Measurements from ENCODE around the gene ADCY4. TPM values are rescaled to one million over a fixed set of nuclear protein-coding genes. Genes with fewer than 3 reads are reported as not detected.

ADCY4 gene
- total RNA-seq, 4 donors from 2014 or later, result 13.3 to 40.5 (median 22.6) TPM

GRCh38 chr14:24286996-24287395, 47.9 kb downstream of the ADCY4 start:
- no peak for ATAC-seq
- Histone ChIP-seq H3K27me3 (no peaks in the 10 kb centered on the region), H3K36me3 (peaks cover 0 to 29% of the 10 kb centered on the region in 2 donors), H3K4me1 (no peaks in the 10 kb centered on the region), H3K9me3 (no peaks in the 10 kb centered on the region), H3K4me3 (no peak overlapping the region), H3K27ac (no peak overlapping the region)
- TF ChIP-seq POLR2AphosphoS5 (IDR thresholded peaks at IDR 0.05) (no peak), POLR2A (IDR thresholded peaks at IDR 0.05) (no peak), EP300 (IDR thresholded peaks at IDR 0.05) (no peak)
- TF ChIP-seq, protein P1, sequence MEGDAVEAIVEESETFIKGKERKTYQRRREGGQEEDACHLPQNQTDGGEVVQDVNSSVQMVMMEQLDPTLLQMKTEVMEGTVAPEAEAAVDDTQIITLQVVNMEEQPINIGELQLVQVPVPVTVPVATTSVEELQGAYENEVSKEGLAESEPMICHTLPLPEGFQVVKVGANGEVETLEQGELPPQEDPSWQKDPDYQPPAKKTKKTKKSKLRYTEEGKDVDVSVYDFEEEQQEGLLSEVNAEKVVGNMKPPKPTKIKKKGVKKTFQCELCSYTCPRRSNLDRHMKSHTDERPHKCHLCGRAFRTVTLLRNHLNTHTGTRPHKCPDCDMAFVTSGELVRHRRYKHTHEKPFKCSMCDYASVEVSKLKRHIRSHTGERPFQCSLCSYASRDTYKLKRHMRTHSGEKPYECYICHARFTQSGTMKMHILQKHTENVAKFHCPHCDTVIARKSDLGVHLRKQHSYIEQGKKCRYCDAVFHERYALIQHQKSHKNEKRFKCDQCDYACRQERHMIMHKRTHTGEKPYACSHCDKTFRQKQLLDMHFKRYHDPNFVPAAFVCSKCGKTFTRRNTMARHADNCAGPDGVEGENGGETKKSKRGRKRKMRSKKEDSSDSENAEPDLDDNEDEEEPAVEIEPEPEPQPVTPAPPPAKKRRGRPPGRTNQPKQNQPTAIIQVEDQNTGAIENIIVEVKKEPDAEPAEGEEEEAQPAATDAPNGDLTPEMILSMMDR (IDR thresholded peaks at IDR 0.05), result no peak
- 90 to 100% methylated on average over 2 of the region's 5 CpGs for WGBS, 2 donors (ENCODE audit: low coverage in 1 of 2)

DNA sequence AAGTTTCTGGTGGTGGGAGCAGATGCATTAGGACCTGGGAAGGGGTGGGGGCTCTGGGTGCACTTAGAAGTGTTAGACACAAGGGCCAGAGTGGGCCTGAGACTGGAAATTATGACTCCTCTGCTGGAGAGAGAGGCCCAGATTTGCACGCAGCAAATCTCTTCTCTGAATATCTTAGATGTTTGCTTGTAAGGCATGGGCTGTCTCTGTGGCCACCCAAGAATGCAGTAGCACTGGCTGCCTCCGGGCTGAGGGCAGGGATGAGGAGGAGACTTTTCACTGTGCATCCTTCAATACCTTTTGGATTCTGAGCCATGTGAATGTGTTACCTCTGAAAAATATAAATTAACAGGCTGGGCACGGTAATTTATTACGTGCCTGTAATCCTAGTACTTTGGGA, 49.5 kb downstream of the ADCY4 start:
- Histone ChIP-seq H3K36me3 (peaks cover 0 to 12% of the 10 kb centered on the region in 2 donors), H3K4me3 (no peak overlapping the region), H3K27ac (no peak overlapping the region), H3K27me3 (no peaks in the 10 kb centered on the region), H3K4me1 (no peaks in the 10 kb centered on the region), H3K9me3 (no peaks in the 10 kb centered on the region)
- TF ChIP-seq EP300 (IDR thresholded peaks at IDR 0.05) (no peak), POLR2AphosphoS5 (IDR thresholded peaks at IDR 0.05) (no peak), POLR2A (IDR thresholded peaks at IDR 0.05) (no peak)
- TF ChIP-seq, protein P1 (IDR thresholded peaks at IDR 0.05), result no peak
- ATAC-seq, result no peak
- 73% methylated on average over 2 of the region's 4 CpGs; no CpG with 5 or more reads in 1 of the 2 donors for WGBS, 2 donors (ENCODE audit: low coverage in 1 of 2)

DNA sequence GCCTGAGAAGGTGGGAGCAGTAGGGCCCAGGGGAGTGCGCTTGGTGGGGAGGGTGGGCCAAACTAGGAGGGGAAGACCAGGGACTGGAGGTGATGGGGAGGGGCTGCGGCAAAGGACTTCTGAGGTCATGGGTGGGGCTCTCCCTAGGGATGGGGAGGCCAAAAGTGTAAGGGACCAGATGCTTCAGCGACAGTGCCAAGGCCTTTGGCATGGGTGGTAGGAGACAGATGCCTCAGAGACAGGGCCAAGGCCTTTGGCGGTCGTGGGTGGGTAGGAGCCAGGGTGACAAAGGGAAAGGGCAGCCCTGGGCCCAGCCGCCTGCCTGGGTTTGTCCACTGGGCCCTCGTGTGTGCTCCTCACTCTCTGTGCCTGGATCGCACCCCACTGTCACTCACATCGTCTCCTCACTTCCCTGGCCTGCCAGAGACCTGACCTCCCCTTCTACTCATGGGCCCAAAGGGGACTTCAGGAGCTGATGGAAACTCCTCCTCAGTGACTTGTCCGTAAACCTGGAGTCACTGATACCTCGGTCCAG, 50.3 kb downstream of the ADCY4 start:
- H3K36me3 ChIP-seq, result peaks cover 0 to 4% of the 10 kb centered on the region in 2 donors
- no peak for ATAC-seq
- WGBS, 2 donors (ENCODE audit: low coverage in 1 of 2), result 60 to 66% methylated on average over 5 to 6 of the region's 11 CpGs

DNA sequence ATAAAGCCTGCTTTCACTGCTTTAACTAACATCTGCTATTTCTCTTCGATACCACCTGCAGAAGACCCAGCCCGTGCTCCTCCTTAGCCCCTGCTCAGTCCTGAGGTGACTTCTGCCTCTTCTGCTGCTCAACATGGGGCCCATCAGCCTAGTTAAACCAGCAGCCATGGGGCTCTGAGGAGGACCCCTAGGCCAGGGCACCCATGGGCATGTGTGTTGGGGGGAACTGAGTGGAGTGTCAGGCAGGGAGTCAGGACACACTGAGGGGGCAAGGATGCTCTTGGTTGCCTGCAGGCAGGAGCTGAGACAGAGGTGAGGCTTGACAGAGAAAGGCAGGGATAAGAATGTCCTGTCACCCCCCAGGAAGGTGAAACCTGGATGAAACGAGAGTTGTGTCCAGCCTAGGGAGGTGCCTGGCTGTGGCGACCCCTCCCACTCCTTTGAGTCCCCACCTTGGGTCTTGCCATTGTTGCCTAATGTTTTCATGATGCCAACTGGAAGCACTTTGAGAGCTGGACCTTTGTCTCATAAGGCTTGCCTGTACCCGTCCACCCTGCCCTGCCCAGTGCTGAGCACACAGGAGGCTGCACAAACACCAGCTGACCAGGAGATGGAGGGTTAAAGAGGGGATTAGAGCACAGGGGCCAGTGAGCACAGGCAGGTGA, 50.9 kb downstream of the ADCY4 start:
- ATAC-seq, result no peak
- Histone ChIP-seq H3K4me3 (no peak overlapping the region), H3K36me3 (no peaks in the 10 kb centered on the region), H3K27me3 (no peaks in the 10 kb centered on the region), H3K27ac (no peak overlapping the region), H3K4me1 (no peaks in the 10 kb centered on the region), H3K9me3 (no peaks in the 10 kb centered on the region)
- TF ChIP-seq POLR2AphosphoS5 (IDR thresholded peaks at IDR 0.05) (no peak), EP300 (IDR thresholded peaks at IDR 0.05) (no peak), POLR2A (IDR thresholded peaks at IDR 0.05) (no peak)
- TF ChIP-seq, protein P1 (IDR thresholded peaks at IDR 0.05), result no peak
- 83% methylated on average over 2 of the region's 5 CpGs; no CpG with 5 or more reads in 1 of the 2 donors for WGBS, 2 donors (ENCODE audit: low coverage in 1 of 2)

More for the DNA sequence above, 50.3 kb downstream of the ADCY4 start:
- H3K4me3 ChIP-seq, result no peak overlapping the region
- no peak overlapping the region for H3K27ac ChIP-seq
- TF ChIP-seq POLR2AphosphoS5 (IDR thresholded peaks at IDR 0.05), result no peak
- TF ChIP-seq, protein P1 (IDR thresholded peaks at IDR 0.05), result no peak
- no peak for TF ChIP-seq POLR2A (IDR thresholded peaks at IDR 0.05)
- TF ChIP-seq EP300 (IDR thresholded peaks at IDR 0.05), result no peak
- H3K9me3 ChIP-seq, result no peaks in the 10 kb centered on the region
- H3K4me1 ChIP-seq, result no peaks in the 10 kb centered on the region
- H3K27me3 ChIP-seq, result no peaks in the 10 kb centered on the region

DNA sequence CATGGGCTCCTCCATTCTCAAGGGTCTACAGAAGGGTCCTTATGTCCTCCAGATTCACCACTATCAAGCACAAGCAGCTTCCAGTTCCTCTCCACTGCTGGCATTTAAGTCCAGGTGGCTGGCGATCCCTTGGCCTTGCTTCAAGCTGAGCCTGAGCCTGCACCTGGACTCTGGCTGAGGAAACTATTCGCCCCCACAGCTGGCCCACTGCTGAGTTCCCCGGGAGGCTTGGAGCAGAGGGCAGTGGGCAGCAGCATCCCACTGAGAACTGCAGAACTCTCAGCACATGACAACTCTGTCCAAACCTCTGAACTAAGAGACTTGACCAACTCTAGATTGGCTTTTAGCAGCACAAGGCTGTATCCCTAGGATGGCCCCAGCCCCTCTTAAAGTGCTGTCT, 52.1 kb downstream of the ADCY4 start:
- WGBS, 2 donors (ENCODE audit: low coverage in 1 of 2), result no CpG with 5 or more reads among the region's 3 CpGs
- no peaks in the 10 kb centered on the region for H3K9me3 ChIP-seq
- no peak overlapping the region for H3K27ac ChIP-seq
- no peak for TF ChIP-seq EP300 (IDR thresholded peaks at IDR 0.05)
- no peak for TF ChIP-seq POLR2A (IDR thresholded peaks at IDR 0.05)
- H3K4me3 ChIP-seq, result no peak overlapping the region
- no peaks in the 10 kb centered on the region for H3K36me3 ChIP-seq
- no peaks in the 10 kb centered on the region for H3K4me1 ChIP-seq
- no peaks in the 10 kb centered on the region for H3K27me3 ChIP-seq
- ATAC-seq, result no peak

Measured in gastroesophageal sphincter (tissue), 4 donors.